ENCODE measurements around the gene ITGB1BP1.

ITGB1BP1 gene

GRCh38 chr2:9462886-9463697 lies 39.8 kb upstream of the ITGB1BP1 start:
- no peak for TF ChIP-seq CTCF (IDR thresholded peaks at IDR 0.05; ENCODE audit: low read depth, low read length)
- DNase-seq (ENCODE audit: extremely low read depth, low read depth): no peak

- DNase-seq (ENCODE audit: extremely low read depth, low read depth): no peak
- TF ChIP-seq CTCF (IDR thresholded peaks at IDR 0.05; ENCODE audit: low read depth, low read length): no peak
These were observed 39.0 kb upstream of the ITGB1BP1 start for GRCh38 chr2:9462313-9462712.

- TF ChIP-seq CTCF (IDR thresholded peaks at IDR 0.05; ENCODE audit: low read depth, low read length): no peak
- DNase-seq (ENCODE audit: extremely low read depth, low read depth): no peak
These were observed 37.8 kb upstream of the ITGB1BP1 start for GRCh38 chr2:9461079-9461478.

GRCh38 chr2:9460441-9461017 lies 37.2 kb upstream of the ITGB1BP1 start:
- no peak for DNase-seq (ENCODE audit: extremely low read depth, low read depth)
- TF ChIP-seq CTCF (IDR thresholded peaks at IDR 0.05; ENCODE audit: low read depth, low read length): no peak

GRCh38 chr2:9451231-9451630 lies 27.9 kb upstream of the ITGB1BP1 start:
- no peak for DNase-seq (ENCODE audit: extremely low read depth, low read depth)
- no peak for TF ChIP-seq CTCF (IDR thresholded peaks at IDR 0.05; ENCODE audit: low read depth, low read length)

- no peak for DNase-seq (ENCODE audit: extremely low read depth, low read depth)
- TF ChIP-seq CTCF (IDR thresholded peaks at IDR 0.05; ENCODE audit: low read depth, low read length): no peak
These were observed 21.8 kb upstream of the ITGB1BP1 start for GRCh38 chr2:9445089-9445488.

- no peak for DNase-seq (ENCODE audit: extremely low read depth, low read depth)
- no peak for TF ChIP-seq CTCF (IDR thresholded peaks at IDR 0.05; ENCODE audit: low read depth, low read length)
These were observed 20.2 kb upstream of the ITGB1BP1 start for GRCh38 chr2:9443526-9443925.

Data from AG09319 (cell line).